ENCODE results near the gene N4BP3.
A peak's percentile ranks its signal among the peaks of the same experiment; 100 is the strongest.
"Not testable (repeated sequence)": the region's sequence is repeated elsewhere in the genome, so short reads cannot be mapped to it uniquely, and the experiment has no call there.

N4BP3 gene

GRCh38 chr5:178113141-178113787, at the start of gene N4BP3:
Gene N4BP3, plus strand, starts transcription at chr5:178113532. Its CDS starts 6,052 bp downstream, at chr5:178119584.
- no peak within 1 kb of the TSS for H3K27ac ChIP-seq (ENCODE audit: low read length)
- H3K27me3 ChIP-seq (ENCODE audit: low read depth, low read length), result peaks cover 36% of the 10 kb centered on the region
- H3K4me1 ChIP-seq (ENCODE audit: control insufficient read depth in 1 of 2, insufficient read depth in 2 of 2, low read length in 2 of 2), result peaks cover 0 to 15% of the 10 kb centered on the region in 2 donors
- H3K9me3 ChIP-seq (ENCODE audit: control insufficient read depth in 1 of 2, low read length in 2 of 2), result peaks cover 0 to 2% of the 10 kb centered on the region in 2 donors
- H3K36me3 ChIP-seq (ENCODE audit: control insufficient read depth in 1 of 2, insufficient read depth in 2 of 2, low read length in 2 of 2), result no peaks in the 10 kb centered on the region
- peak within 1 kb of the TSS; percentile 11 to 55 for H3K4me3 ChIP-seq (ENCODE audit: low read depth in 1 of 2, low read length in 2 of 2)

GRCh38 chr5:178067755-178068154, 45.6 kb upstream of the N4BP3 start:
- H3K9me3 ChIP-seq (ENCODE audit: control insufficient read depth in 1 of 2, low read length in 2 of 2), result no peaks in the 10 kb centered on the region
- no peaks in the 10 kb centered on the region for H3K27me3 ChIP-seq (ENCODE audit: low read depth, low read length)
- H3K27ac ChIP-seq (ENCODE audit: low read length), result no peak overlapping the region
- no peaks in the 10 kb centered on the region for H3K36me3 ChIP-seq (ENCODE audit: control insufficient read depth in 1 of 2, insufficient read depth in 2 of 2, low read length in 2 of 2)
- H3K4me1 ChIP-seq (ENCODE audit: control insufficient read depth in 1 of 2, insufficient read depth in 2 of 2, low read length in 2 of 2), result no peaks in the 10 kb centered on the region
- H3K4me3 ChIP-seq (ENCODE audit: low read depth in 1 of 2, low read length in 2 of 2), result no peak overlapping the region

GRCh38 chr5:178068293-178068692, 45.0 kb upstream of the N4BP3 start:
- Histone ChIP-seq H3K36me3 (ENCODE audit: control insufficient read depth in 1 of 2, insufficient read depth in 2 of 2, low read length in 2 of 2) (no peaks in the 10 kb centered on the region), H3K9me3 (ENCODE audit: control insufficient read depth in 1 of 2, low read length in 2 of 2) (no peaks in the 10 kb centered on the region), H3K27me3 (ENCODE audit: low read depth, low read length) (no peaks in the 10 kb centered on the region), H3K4me1 (ENCODE audit: control insufficient read depth in 1 of 2, insufficient read depth in 2 of 2, low read length in 2 of 2) (no peaks in the 10 kb centered on the region), H3K4me3 (ENCODE audit: low read depth in 1 of 2, low read length in 2 of 2) (no peak overlapping the region), H3K27ac (ENCODE audit: low read length) (no peak overlapping the region)

GRCh38 chr5:178069909-178070308, 43.4 kb upstream of the N4BP3 start:
- Histone ChIP-seq H3K36me3 (ENCODE audit: control insufficient read depth in 1 of 2, insufficient read depth in 2 of 2, low read length in 2 of 2) (no peaks in the 10 kb centered on the region), H3K27me3 (ENCODE audit: low read depth, low read length) (peaks cover under 1% of the 10 kb centered on the region), H3K9me3 (ENCODE audit: control insufficient read depth in 1 of 2, low read length in 2 of 2) (no peaks in the 10 kb centered on the region), H3K4me3 (ENCODE audit: low read depth in 1 of 2, low read length in 2 of 2) (no peak overlapping the region), H3K4me1 (ENCODE audit: control insufficient read depth in 1 of 2, insufficient read depth in 2 of 2, low read length in 2 of 2) (no peaks in the 10 kb centered on the region), H3K27ac (ENCODE audit: low read length) (no peak overlapping the region)

GRCh38 chr5:178071108-178071507, 42.2 kb upstream of the N4BP3 start:
- Histone ChIP-seq H3K9me3 (ENCODE audit: control insufficient read depth in 1 of 2, low read length in 2 of 2) (no peaks in the 10 kb centered on the region), H3K4me3 (ENCODE audit: low read depth in 1 of 2, low read length in 2 of 2) (no peak overlapping the region), H3K27me3 (ENCODE audit: low read depth, low read length) (peaks cover 3% of the 10 kb centered on the region), H3K4me1 (ENCODE audit: control insufficient read depth in 1 of 2, insufficient read depth in 2 of 2, low read length in 2 of 2) (no peaks in the 10 kb centered on the region), H3K27ac (ENCODE audit: low read length) (no peak overlapping the region), H3K36me3 (ENCODE audit: control insufficient read depth in 1 of 2, insufficient read depth in 2 of 2, low read length in 2 of 2) (no peaks in the 10 kb centered on the region)

GRCh38 chr5:178072749-178073148, 40.6 kb upstream of the N4BP3 start:
- H3K4me3 ChIP-seq (ENCODE audit: low read depth in 1 of 2, low read length in 2 of 2), result no peak overlapping the region
- H3K36me3 ChIP-seq (ENCODE audit: control insufficient read depth in 1 of 2, insufficient read depth in 2 of 2, low read length in 2 of 2), result no peaks in the 10 kb centered on the region
- peaks cover 3% of the 10 kb centered on the region for H3K27me3 ChIP-seq (ENCODE audit: low read depth, low read length)
- H3K9me3 ChIP-seq (ENCODE audit: control insufficient read depth in 1 of 2, low read length in 2 of 2), result no peaks in the 10 kb centered on the region
- H3K4me1 ChIP-seq (ENCODE audit: control insufficient read depth in 1 of 2, insufficient read depth in 2 of 2, low read length in 2 of 2), result no peaks in the 10 kb centered on the region
- no peak overlapping the region for H3K27ac ChIP-seq (ENCODE audit: low read length)

- Histone ChIP-seq H3K27ac (ENCODE audit: low read length) (no peak overlapping the region), H3K9me3 (ENCODE audit: control insufficient read depth in 1 of 2, low read length in 2 of 2) (no peaks in the 10 kb centered on the region), H3K27me3 (ENCODE audit: low read depth, low read length) (peaks cover 3% of the 10 kb centered on the region), H3K36me3 (ENCODE audit: control insufficient read depth in 1 of 2, insufficient read depth in 2 of 2, low read length in 2 of 2) (no peaks in the 10 kb centered on the region), H3K4me1 (ENCODE audit: control insufficient read depth in 1 of 2, insufficient read depth in 2 of 2, low read length in 2 of 2) (no peaks in the 10 kb centered on the region), H3K4me3 (ENCODE audit: low read depth in 1 of 2, low read length in 2 of 2) (no peak overlapping the region)
Measured at GRCh38 chr5:178074266-178074952, 38.9 kb upstream of the N4BP3 start.

GRCh38 chr5:178076965-178077364, 36.4 kb upstream of the N4BP3 start:
- H3K36me3 ChIP-seq (ENCODE audit: control insufficient read depth in 1 of 2, insufficient read depth in 2 of 2, low read length in 2 of 2); H3K27ac ChIP-seq (ENCODE audit: low read length); H3K4me3 ChIP-seq (ENCODE audit: low read depth in 1 of 2, low read length in 2 of 2); H3K27me3 ChIP-seq (ENCODE audit: low read depth, low read length); H3K9me3 ChIP-seq (ENCODE audit: control insufficient read depth in 1 of 2, low read length in 2 of 2); H3K4me1 ChIP-seq (ENCODE audit: control insufficient read depth in 1 of 2, insufficient read depth in 2 of 2, low read length in 2 of 2): not testable (repeated sequence)

GRCh38 chr5:178077751-178078150, 35.6 kb upstream of the N4BP3 start:
- Histone ChIP-seq H3K9me3 (ENCODE audit: control insufficient read depth in 1 of 2, low read length in 2 of 2) (no peaks in the 10 kb centered on the region), H3K4me3 (ENCODE audit: low read depth in 1 of 2, low read length in 2 of 2) (no peak overlapping the region), H3K4me1 (ENCODE audit: control insufficient read depth in 1 of 2, insufficient read depth in 2 of 2, low read length in 2 of 2) (no peaks in the 10 kb centered on the region), H3K27me3 (ENCODE audit: low read depth, low read length) (peaks cover 3% of the 10 kb centered on the region), H3K27ac (ENCODE audit: low read length) (no peak overlapping the region), H3K36me3 (ENCODE audit: control insufficient read depth in 1 of 2, insufficient read depth in 2 of 2, low read length in 2 of 2) (no peaks in the 10 kb centered on the region)

- no peaks in the 10 kb centered on the region for H3K9me3 ChIP-seq (ENCODE audit: control insufficient read depth in 1 of 2, low read length in 2 of 2)
- no peak overlapping the region for H3K4me3 ChIP-seq (ENCODE audit: low read depth in 1 of 2, low read length in 2 of 2)
- no peaks in the 10 kb centered on the region for H3K4me1 ChIP-seq (ENCODE audit: control insufficient read depth in 1 of 2, insufficient read depth in 2 of 2, low read length in 2 of 2)
- no peaks in the 10 kb centered on the region for H3K36me3 ChIP-seq (ENCODE audit: control insufficient read depth in 1 of 2, insufficient read depth in 2 of 2, low read length in 2 of 2)
- H3K27me3 ChIP-seq (ENCODE audit: low read depth, low read length), result peaks cover 3% of the 10 kb centered on the region
- H3K27ac ChIP-seq (ENCODE audit: low read length), result no peak overlapping the region
Measured at GRCh38 chr5:178078197-178079010, 34.9 kb upstream of the N4BP3 start.

GRCh38 chr5:178080056-178080455, 33.3 kb upstream of the N4BP3 start:
- no peaks in the 10 kb centered on the region for H3K9me3 ChIP-seq (ENCODE audit: control insufficient read depth in 1 of 2, low read length in 2 of 2)
- no peaks in the 10 kb centered on the region for H3K36me3 ChIP-seq (ENCODE audit: control insufficient read depth in 1 of 2, insufficient read depth in 2 of 2, low read length in 2 of 2)
- no peak overlapping the region for H3K27ac ChIP-seq (ENCODE audit: low read length)
- peaks cover under 1% of the 10 kb centered on the region for H3K27me3 ChIP-seq (ENCODE audit: low read depth, low read length)
- H3K4me3 ChIP-seq (ENCODE audit: low read depth in 1 of 2, low read length in 2 of 2), result no peak overlapping the region
- H3K4me1 ChIP-seq (ENCODE audit: control insufficient read depth in 1 of 2, insufficient read depth in 2 of 2, low read length in 2 of 2), result no peaks in the 10 kb centered on the region
